Left renal pelvis (tissue), 4 donors: ENCODE data around the gene TBPL2. TPM values are rescaled to one million over a fixed set of nuclear protein-coding genes. Genes with fewer than 3 reads are reported as not detected.
"Not testable (repeated sequence)": the region's sequence is repeated elsewhere in the genome, so short reads cannot be mapped to it uniquely, and the experiment has no call there.

ENCODE experiments used
- DNase-seq, 4 donors: peaks; one replicate each; pipeline ENCODE4 v3.0.0-alpha.2; 2013; ENCODE audit warnings: low read depth in 4 of 4, low spot score in 3 of 4
- polyA plus RNA-seq, 4 donors: library from polyadenylated mRNA; unstranded; fragments of 120-200 nt; gene quantifications; one replicate each; pipeline ENCODE4 v1.2.1, GENCODE V29; 2013; ENCODE audit not compliant: insufficient read length in 4 of 4

Gene TBPL2
- polyA plus RNA-seq, result under 1 TPM in 2 of 4 donors, not detected in 2; 0.10 to 0.11 TPM

- no peak for DNase-seq
These were observed at the start of gene TBPL2 for GRCh38 chr14:55440385-55440784. Gene TBPL2, minus strand, starts transcription at chr14:55440616. Its CDS starts 167 bp downstream, at chr14:55440449.

DNA sequence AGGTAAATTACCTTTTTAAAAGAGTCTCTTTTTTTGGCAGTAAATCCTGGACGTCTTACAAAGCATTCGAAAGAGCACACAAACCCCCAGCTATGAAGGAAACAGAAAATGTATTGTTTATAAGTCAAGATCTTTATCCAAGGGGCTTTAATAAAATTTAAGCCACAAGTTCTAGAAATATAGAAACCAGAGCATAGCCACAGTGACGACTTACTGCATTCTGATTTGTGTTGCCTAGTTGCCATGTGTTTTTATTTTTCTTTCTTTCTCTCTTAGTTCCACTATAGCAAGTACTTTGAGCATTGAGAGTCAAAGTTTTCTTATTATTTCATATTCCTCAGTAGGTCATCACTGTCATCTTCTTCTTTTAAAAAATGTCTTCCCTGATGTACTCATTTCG, 47.8 kb upstream of the TBPL2 start:
- no peak for DNase-seq

DNA sequence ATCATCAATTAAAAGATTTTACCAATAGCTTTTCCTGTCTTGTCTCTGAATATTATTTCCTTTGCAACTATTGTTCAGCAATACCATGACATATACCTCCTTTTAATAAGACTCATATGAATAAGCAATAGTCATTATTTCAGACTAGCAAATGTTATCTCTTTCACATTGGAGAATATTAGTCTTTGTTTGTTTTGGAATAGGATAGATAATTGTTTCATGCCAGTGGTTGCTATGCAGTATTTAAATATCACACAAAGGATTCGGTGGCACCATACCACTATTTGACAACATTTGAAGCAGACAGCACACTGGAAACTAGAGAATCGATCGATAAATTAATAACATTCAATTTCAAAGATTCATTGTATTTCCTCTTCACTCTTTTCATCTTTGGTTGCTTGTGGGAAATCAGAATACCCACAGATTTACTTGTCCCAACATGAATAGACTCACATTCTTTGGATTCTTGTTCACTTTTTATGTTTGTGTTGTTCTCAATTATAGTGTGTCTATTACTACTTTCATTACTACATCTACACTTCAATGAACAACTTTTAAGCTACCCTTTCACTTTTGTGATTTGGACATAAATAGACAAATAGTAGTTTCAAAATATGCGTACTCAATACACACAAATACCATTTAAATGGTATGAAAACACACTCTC, 42.7 kb upstream of the TBPL2 start:
- no peak for DNase-seq

- DNase-seq, result no peak
These were observed 41.4 kb upstream of the TBPL2 start for GRCh38 chr14:55481769-55482168.

DNA sequence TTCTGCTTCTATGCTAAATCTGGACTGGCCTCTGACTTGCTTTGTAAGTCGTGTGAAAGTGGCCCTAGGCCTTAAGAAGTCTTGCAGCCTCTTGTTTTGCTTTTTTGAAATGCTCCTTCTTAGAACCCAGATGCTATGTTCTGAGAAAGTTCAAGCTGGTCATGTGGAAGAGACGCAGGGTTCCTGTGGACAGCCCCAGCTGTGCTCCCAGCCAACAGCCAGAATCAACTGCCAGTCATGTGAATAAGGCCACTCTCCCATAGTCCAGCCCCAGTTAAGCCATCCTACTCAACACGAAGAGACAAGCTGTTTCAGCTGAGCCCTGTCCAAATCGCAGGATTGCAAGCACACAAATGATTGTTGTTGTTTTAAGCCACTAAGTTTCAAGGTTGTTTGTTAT, 37.3 kb upstream of the TBPL2 start:
- no peak for DNase-seq

DNA sequence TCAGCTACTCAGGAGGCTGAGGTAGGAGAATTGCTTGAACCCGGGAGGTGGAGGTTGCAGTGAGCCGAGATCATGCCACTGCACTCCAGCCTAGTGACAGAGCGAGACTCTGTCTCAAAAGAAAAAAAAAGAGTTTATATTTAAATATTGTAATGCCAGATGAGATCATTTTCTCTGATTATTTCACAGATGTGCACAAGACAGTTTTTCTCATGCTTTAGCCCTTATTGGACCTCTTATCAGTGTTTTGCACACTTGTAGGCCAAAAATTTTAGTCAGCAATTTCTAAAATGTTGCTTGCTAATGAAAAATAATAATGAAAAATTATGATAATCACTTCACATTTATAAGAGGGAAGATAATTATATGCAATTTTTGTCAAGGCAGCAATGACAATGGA, 36.0 kb upstream of the TBPL2 start:
- not testable (repeated sequence) for DNase-seq

DNA sequence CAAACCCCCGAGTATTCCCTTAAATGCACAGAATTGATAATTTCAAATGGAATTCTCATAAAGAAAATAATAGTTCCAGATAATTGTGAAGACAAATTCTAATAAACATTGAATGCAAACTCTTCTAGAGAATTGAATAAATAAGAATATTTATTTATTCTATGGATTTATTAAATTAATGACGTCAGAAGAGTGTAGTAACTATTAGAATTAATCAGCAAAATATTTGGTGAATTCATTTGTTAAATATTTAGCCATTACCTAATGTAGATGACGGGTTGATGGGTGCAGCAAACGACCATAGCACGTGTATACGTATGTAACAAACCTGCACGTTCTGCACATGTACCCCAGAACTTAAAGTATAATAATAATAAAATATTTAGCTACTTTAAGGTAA, 33.4 kb upstream of the TBPL2 start:
- no peak for DNase-seq

DNA sequence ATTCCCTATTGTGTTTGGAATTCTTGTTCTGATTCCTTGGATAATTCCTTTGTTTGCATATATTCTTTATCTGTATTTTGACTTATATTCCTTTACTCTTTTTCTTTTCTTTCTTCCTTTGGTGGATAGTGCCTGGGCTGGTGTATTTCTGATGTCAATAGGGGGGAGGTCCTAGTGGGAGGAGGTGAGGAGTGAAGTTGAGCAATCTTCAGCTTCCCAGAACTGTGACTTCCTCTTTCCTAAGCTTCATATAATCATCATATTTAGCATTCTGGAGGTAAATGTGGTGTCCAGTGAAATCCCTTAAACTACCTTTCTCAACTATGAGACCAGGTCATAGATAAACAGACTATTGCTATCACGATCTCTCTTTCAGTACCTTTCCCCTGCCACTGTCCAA, 29.6 kb upstream of the TBPL2 start:
- no peak for DNase-seq

- no peak for DNase-seq
These were observed 26.9 kb upstream of the TBPL2 start for GRCh38 chr14:55467307-55467706.

GRCh38 chr14:55458800-55459515, 18.5 kb upstream of the TBPL2 start:
- DNase-seq, result no peak

DNA sequence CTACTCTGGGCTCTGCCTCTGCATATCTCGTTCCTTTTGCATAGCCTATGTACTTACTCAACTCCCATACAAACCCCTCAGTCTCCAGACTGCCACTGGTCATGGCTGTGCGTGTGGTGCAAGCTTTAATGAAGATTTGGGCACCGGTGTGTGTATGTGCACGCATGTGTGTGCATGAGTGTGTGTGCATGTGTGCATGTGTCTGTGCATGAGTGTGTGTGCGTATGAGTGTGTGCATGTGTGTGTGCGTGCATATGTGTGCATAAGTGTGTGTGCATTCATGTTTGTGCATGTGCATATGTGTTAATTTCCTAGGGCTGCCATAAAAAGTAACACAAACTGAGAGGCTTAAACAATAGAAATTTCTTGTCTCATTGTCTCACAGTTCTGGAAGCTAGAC, 17.1 kb upstream of the TBPL2 start:
- no peak for DNase-seq

DNA sequence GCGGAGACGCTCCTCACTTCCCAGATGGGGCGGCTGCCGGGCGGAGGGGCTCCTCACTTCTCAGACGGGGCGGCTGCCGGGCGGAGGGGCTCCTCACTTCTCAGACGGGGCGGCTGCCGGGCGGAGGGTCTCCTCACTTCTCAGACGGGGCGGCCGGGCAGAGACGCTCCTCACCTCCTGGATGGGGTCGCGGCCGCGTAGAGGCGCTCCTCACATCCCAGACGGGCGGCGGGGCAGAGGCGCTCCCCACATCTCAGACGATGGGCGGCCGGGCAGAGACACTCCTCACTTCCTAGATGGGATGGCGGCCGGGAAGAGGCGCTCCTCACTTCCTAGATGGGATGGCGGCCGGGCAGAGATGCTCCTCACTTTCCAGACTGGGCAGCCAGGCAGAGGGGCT, 16.0 kb upstream of the TBPL2 start:
- DNase-seq, result not testable (repeated sequence)

- DNase-seq, result no peak
These were observed 14.0 kb upstream of the TBPL2 start for GRCh38 chr14:55454264-55455002.

GRCh38 chr14:55451950-55452349, 11.5 kb upstream of the TBPL2 start:
- DNase-seq, result no peak

DNA sequence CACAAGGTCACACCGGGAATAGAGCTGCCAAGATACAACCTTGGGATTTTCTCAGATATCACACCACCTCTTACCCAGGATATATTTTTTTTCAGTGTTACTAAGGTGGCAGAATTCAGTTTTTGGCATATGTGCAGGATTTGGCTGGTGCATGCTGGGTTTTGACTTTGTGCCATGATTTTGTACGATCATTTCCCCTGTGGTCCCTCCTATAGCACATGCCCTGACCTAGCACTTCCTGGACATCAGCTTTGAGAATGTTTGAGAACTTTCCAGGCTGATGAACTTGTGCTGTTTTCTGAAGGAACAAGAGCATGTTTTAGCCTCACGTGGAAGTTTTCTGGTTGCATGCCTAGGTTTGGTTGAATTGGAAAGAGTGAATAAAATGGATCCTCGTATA, 11.0 kb upstream of the TBPL2 start:
- DNase-seq, result no peak

DNA sequence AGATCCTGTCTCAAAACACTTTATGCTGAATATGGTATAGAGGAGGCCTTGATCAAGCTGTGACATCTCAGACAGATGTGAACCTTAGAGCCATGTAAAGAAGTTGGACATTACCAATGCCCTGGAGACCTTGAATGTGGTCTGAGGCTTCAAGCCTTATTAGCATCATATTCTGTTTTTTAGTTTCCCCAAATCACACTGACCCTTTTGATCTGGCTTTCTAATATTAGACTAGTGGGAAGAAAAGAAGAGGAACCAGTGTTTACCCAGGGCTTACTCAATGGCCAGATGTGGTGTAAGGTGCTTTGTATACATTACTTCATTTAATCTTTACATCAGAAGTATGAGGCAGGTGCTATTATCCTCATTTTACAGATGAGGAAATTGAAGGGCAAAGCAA, 10.6 kb upstream of the TBPL2 start:
- DNase-seq, result no peak

DNA sequence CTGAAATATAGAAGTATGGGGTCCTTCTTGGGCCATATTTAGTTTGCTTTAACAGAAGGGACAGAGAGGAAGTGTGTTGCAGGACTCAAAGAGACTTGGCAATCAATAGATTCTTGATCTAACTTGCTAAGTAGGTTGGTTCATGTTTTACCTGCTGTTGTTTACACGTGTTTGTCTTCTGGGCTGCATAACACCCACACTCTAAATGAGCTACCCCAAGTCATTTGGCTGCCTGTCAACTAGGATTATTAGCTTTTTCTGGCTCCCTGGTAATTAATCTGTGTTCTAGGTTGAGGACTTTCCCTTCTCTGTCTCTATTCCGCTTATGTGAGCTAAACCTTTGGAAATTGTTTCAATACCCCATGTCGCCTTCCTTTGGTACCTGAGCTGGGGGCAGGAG, 10.1 kb upstream of the TBPL2 start:
- DNase-seq, result no peak

- no peak for DNase-seq
These were observed 9.7 kb upstream of the TBPL2 start for GRCh38 chr14:55450124-55450523.

- DNase-seq, result no peak
These were observed 8.7 kb upstream of the TBPL2 start for GRCh38 chr14:55449116-55449515.

GRCh38 chr14:55448141-55448614, 7.8 kb upstream of the TBPL2 start:
- DNase-seq, result no peak

DNA sequence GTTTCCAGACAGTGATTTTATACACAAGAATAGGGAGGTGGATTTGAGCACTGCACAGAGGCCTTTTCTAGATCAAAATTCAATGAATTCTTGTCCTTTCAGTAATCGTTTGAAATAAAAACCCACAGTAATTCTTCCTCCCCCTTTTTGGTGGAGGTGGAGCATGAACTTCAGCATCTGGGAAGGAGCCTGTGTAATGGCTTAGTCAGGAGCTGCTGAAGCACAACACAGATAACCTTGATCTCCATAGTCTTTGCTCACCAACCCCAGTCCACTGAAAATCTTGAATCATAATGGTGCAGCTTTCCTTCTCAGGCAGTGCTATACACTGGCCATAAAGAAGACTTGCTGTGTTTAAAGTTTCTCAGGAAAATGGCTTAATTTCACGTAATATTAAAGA, 6.4 kb upstream of the TBPL2 start:
- no peak for DNase-seq
